HG03457 (cell line): ENCODE results near the gene PSG3.
"Not testable (repeated sequence)": the region's sequence is repeated elsewhere in the genome, so short reads cannot be mapped to it uniquely, and the experiment has no call there.

Experiments
- ATAC-seq: cut with Tn5 transposase; IDR thresholded peaks from one replicate; pipeline ENCODE4 v1.9.1; 2021; ENCODE audit warnings: moderate number of reproducible peaks; ENCODE audit not compliant: unreplicated experiment

Gene PSG3

DNA sequence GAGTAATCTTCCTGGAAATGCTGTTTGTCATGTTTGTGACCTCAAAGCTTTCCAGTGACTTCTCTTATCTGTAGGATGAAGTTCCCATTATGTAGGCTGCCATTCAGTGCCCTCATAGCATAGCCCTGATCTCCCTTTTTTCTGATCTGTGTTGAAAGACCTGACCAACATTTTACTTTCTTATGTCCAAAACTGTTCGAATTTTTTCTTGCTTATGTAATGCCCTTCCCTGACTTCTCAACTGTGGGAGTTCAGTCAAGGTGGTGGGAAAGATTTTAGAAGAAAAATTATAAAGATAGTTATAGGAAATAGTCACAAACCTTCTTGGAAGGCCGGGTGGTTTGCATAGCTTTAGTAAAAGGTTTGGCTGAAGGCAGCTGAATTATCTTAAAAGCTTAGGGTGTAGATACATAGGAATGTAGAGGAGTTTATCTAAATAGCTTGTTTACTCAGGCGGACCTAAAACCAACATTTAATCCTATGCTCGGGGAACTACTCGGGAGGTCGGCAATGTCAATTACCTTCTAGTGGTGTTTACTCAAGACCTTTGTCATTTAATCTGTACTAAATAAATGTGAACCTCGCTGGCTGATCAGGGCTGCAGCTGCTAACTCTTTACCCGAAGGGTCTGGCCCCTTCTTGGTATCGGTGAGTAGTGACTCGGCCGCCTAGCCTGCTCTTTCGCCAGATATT lies 44.3 kb downstream of the PSG3 start:
- ATAC-seq: no peak

DNA sequence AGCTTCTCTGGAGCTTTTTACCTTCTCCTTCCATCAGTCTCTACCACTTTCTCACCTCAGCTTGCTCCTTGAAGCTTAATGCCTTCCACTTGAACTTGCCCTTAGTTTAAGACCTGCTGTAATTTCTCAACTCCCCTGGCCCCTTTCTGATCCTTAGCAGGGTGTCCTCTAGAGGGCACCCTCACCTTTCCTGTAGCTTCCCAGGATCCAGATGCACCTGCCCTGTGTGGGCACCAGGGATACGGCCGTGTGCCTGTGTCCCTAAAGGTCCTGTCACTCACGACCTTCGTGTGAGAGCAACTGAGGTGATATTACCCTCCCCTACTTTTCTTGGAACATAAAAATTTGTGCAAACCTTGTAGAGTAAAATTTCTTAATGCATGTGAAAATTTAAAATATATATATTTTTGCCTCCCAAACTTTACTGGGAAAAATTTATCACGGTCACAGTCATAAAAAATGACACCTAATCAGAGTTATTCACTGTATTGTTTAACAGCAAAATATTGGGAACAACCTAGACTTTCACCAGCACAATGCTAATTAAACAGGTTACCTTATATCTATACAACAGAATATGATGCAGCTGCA lies 46.4 kb downstream of the PSG3 start:
- no peak for ATAC-seq

DNA sequence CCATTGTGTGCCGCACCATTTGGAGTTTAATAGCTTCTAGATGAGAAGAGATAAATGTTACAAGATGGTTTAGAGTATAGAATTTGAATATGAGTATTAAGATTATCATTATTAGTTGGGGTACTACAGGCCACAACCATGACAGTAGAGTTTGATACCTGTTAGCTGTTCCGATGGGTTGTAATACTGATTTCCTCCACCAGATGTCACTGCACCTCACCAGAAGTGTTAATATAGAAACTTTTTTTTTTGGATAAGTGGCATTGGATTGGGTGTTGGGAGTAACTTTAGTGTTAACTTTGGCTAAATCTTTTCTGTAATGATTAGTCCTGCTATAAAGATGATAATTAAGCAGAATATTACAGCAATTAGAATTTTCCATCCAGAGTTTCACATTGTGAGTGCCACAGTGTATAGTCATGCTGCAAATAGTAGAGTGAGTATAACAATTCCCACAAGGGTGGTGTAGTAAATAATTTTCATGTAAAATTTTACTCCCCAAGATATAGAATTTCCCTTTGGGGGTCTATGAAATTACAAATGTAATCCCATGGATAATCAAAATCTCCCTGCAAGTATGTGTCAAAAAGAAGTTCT lies 56.3 kb downstream of the PSG3 start:
- no peak for ATAC-seq

GRCh38 chr19:42676326-42676725 lies 64.0 kb downstream of the PSG3 start:
- not testable (repeated sequence) for ATAC-seq

DNA sequence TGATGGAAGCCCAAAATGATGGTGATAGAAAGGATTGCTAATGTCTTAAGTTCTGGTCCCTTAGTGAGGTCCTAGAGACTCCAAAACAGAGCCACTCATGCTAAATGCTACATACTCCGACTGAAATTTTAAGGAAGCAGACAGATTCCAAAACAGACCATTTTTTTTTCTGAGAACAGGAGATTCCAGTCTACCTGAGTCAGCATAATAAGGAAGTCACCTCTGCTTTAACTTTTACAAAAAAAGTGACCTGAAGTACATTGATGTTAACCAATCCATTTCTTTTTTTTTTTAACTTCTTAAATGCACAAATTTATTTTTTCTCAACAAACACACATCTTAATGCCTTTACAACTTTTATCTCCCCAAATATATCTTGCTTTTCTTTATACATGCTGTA lies 65.7 kb downstream of the PSG3 start:
- not testable (repeated sequence) for ATAC-seq
